ENCODE results near the gene RNF39. TPM values are rescaled to one million over a fixed set of nuclear protein-coding genes. Genes with fewer than 3 reads are reported as not detected.

RNF39 gene
- total and polyA plus RNA-seq, 2 of the 13 experiments (the other 11 are each of a cell fraction or from before 2014, with no cell fraction given), result 0.13 to 1.8 TPM

DNA sequence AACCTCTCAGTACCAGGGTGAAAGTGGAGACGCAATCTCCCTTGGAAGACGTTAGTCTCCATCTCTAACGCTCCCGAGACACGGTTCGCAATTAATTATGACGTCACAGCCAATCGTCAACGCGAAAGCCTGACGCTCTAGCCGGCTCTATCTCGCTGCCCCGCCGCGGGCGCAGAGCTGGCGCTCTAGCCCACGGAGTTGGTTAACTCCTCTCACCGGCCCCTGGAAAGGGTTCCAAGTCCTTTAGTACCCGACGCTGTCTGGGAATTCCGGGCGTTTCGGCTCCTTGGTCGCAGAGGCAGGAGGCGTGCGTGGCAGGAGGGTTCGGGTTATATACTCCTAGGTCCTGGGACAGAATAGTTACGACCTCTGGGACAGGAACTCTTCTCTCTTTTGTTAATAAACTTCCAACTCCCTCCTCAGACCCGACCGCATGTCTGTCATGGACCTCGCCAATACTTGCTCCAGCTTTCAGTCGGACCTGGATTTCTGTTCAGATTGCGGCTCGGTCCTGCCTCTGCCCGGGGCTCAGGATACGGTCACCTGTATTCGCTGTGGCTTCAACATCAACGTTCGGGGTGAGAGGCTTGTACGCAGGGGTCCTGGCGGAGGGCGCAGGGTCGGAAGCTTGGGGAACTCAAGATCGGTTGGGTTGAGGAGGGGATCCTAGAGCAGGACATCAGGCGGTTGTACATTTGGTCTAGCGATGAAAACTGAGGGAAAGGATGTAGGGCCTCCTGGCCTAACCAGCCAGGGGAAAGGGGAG, 14.3 kb downstream of the RNF39 start, which contains the start of gene POLR1H (continued):
- TF ChIP-seq, protein P1, sequence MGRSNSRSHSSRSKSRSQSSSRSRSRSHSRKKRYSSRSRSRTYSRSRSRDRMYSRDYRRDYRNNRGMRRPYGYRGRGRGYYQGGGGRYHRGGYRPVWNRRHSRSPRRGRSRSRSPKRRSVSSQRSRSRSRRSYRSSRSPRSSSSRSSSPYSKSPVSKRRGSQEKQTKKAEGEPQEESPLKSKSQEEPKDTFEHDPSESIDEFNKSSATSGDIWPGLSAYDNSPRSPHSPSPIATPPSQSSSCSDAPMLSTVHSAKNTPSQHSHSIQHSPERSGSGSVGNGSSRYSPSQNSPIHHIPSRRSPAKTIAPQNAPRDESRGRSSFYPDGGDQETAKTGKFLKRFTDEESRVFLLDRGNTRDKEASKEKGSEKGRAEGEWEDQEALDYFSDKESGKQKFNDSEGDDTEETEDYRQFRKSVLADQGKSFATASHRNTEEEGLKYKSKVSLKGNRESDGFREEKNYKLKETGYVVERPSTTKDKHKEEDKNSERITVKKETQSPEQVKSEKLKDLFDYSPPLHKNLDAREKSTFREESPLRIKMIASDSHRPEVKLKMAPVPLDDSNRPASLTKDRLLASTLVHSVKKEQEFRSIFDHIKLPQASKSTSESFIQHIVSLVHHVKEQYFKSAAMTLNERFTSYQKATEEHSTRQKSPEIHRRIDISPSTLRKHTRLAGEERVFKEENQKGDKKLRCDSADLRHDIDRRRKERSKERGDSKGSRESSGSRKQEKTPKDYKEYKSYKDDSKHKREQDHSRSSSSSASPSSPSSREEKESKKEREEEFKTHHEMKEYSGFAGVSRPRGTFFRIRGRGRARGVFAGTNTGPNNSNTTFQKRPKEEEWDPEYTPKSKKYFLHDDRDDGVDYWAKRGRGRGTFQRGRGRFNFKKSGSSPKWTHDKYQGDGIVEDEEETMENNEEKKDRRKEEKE (IDR thresholded peaks at IDR 0.05), result no peak
- TF ChIP-seq HDAC6 (IDR thresholded peaks at IDR 0.05; ENCODE audit: low read depth, low read length) (no peak), CENPT (CRISPR knock-in tag; IDR thresholded peaks at IDR 0.05; ENCODE audit: low read depth) (0 out of 2 replicates have a peak, but pooled peaks have one; percentile 1), NFYB (CRISPR knock-in tag; IDR thresholded peaks at IDR 0.05) (peak; percentile 97), MED1 (CRISPR knock-in tag; IDR thresholded peaks at IDR 0.05) (peak; percentile 92), ZKSCAN5 (CRISPR knock-in tag; IDR thresholded peaks at IDR 0.05) (no peak), PPARG (CRISPR knock-in tag; conservative IDR thresholded peaks at IDR 0.05) (peak; percentile 77; the same call in 1 of the 2 replicates), KDM5A (IDR thresholded peaks at IDR 0.05; ENCODE audit: borderline replicate concordance, low read length) (peak; percentile 91), TARDBP (CRISPR knock-in tag; IDR thresholded peaks at IDR 0.05) (peak; percentile 92; the same call in 1 of the 2 replicates), ZFP90 (CRISPR knock-in tag; IDR thresholded peaks at IDR 0.05; ENCODE audit: borderline replicate concordance) (peak; percentile 86; the same call in 1 of the 2 replicates), ZNF501 (CRISPR knock-in tag; IDR thresholded peaks at IDR 0.05) (peak; percentile 99), DNMT3B (CRISPR knock-in tag; conservative IDR thresholded peaks at IDR 0.05) (peak; percentile 93), ZNF180 (CRISPR knock-in tag; IDR thresholded peaks at IDR 0.05; ENCODE audit: borderline replicate concordance, low read depth) (peak; percentile 77), MYC (CRISPR knock-in tag; IDR thresholded peaks at IDR 0.05; ENCODE audit: borderline replicate concordance) (peak; percentile 85), SSRP1 (CRISPR knock-in tag; IDR thresholded peaks at IDR 0.05) (peak; percentile 70; the same call in 1 of the 2 replicates), SRSF1 (optimal IDR thresholded peaks at IDR 0.05; ENCODE audit: low read depth, low read length) (no peak), FOXO1 (CRISPR knock-in tag; IDR thresholded peaks at IDR 0.05) (peak; percentile 82; the same call in 1 of the 2 replicates), ZNF7 (CRISPR knock-in tag; IDR thresholded peaks at IDR 0.05) (no peak)
- TF ChIP-seq, protein P2, sequence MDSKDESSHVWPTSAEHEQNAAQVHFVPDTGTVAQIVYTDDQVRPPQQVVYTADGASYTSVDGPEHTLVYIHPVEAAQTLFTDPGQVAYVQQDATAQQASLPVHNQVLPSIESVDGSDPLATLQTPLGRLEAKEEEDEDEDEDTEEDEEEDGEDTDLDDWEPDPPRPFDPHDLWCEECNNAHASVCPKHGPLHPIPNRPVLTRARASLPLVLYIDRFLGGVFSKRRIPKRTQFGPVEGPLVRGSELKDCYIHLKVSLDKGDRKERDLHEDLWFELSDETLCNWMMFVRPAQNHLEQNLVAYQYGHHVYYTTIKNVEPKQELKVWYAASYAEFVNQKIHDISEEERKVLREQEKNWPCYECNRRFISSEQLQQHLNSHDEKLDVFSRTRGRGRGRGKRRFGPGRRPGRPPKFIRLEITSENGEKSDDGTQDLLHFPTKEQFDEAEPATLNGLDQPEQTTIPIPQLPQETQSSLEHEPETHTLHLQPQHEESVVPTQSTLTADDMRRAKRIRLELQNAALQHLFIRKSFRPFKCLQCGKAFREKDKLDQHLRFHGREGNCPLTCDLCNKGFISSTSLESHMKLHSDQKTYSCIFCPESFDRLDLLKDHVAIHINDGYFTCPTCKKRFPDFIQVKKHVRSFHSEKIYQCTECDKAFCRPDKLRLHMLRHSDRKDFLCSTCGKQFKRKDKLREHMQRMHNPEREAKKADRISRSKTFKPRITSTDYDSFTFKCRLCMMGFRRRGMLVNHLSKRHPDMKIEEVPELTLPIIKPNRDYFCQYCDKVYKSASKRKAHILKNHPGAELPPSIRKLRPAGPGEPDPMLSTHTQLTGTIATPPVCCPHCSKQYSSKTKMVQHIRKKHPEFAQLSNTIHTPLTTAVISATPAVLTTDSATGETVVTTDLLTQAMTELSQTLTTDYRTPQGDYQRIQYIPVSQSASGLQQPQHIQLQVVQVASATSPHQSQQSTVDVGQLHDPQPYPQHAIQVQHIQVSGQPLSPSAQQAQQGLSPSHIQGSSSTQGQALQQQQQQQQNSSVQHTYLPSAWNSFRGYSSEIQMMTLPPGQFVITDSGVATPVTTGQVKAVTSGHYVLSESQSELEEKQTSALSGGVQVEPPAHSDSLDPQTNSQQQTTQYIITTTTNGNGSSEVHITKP (CRISPR knock-in tag; IDR thresholded peaks at IDR 0.05; ENCODE audit: low read depth), result peak; percentile 80
- TF ChIP-seq, protein P3, sequence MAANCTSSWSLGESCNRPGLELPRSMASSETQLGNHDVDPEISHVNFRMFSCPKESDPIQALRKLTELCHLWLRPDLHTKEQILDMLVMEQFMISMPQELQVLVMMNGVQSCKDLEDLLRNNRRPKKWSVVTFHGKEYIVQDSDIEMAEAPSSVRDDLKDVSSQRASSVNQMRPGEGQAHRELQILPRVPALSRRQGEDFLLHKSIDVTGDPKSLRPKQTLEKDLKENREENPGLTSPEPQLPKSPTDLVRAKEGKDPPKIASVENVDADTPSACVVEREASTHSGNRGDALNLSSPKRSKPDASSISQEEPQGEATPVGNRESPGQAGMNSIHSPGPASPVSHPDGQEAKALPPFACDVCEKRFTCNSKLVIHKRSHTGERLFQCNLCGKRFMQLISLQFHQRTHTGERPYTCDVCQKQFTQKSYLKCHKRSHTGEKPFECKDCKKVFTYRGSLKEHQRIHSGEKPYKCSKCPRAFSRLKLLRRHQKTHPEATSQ (CRISPR knock-in tag; IDR thresholded peaks at IDR 0.05; ENCODE audit: borderline replicate concordance), result peak; percentile 41; the same call in 1 of the 2 replicates

All from HepG2 (cell line).